ENCODE data around the gene GPR35.

GPR35 gene

DNA sequence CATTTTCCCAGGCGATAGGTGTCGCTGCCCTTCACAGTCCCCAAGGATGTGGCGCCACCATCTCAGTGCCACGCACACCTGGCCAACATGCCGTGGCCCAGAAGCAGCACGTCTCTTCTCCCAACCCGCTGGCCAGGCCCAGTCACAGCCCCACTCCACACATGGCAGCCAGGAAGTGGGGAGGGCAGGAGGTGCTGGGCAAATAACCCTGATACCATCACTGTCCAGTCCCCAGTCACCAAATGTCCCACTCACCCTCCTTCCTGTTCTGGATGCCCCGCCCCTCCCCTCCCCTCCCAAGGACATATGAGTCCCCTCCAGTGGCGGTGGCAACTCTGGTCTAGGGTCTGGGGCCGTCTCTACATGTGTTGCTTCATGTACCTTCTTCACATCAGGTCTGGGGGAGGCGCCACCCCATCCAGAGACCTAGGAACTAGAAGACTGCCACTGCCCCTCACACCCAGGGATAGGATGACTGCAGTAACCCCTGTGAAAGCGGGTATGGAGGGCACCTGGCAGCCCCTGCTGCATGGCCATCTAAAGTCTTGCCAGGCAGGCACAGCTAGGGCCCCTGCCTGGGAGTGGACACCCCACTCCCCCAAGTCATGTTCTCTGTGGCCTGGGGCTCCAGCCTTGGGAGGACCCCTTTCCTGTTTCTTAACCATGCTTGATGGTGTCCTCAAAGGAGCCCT, 46.1 kb upstream of the GPR35 start:
- no peak for FAIRE-seq
- DNase-seq (ENCODE audit: insufficient read length, low spot score): no peak
- TF ChIP-seq, protein P1, sequence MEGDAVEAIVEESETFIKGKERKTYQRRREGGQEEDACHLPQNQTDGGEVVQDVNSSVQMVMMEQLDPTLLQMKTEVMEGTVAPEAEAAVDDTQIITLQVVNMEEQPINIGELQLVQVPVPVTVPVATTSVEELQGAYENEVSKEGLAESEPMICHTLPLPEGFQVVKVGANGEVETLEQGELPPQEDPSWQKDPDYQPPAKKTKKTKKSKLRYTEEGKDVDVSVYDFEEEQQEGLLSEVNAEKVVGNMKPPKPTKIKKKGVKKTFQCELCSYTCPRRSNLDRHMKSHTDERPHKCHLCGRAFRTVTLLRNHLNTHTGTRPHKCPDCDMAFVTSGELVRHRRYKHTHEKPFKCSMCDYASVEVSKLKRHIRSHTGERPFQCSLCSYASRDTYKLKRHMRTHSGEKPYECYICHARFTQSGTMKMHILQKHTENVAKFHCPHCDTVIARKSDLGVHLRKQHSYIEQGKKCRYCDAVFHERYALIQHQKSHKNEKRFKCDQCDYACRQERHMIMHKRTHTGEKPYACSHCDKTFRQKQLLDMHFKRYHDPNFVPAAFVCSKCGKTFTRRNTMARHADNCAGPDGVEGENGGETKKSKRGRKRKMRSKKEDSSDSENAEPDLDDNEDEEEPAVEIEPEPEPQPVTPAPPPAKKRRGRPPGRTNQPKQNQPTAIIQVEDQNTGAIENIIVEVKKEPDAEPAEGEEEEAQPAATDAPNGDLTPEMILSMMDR (IDR thresholded peaks at IDR 0.05; ENCODE audit: insufficient read depth, missing control alignments): no peak

DNA sequence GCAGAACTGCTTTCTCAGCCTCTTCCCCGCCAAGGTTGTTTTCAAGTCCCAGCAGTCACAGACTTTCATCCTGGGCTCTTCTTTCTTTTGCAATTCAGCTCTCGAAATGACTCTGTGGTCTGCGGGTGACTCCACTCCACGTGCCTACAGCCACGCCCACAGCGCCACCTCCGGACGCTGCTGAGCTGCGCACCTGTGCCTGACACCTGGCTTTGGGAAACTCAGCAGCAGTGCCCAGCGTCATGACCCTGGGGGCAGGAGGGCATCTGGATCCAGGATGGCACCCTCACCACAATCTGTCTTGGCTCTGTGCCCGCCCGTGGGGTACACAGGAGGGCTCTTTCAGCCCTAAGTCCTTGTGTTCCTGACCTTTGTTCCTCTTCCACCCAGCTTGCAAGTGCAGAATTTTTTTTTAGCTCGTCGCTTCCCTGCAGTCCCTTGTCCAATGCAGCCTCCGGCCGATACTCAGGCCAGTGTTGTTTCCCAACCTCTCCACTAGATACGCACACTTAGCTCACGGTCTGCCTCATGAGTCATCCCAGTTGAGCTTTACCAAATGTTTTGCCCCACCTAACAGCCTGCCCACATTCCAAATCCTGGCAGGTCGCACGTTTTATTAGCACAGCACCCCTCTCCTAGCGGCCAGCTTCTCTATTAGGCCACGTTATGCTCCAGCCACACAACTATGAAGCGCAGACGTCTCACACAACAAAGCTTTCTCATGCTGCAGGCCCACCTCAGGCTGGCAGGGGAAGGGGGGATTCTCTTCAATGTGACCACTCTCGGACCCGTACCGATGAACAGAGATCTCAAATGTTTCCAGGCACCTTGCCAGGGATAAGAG, 45.3 kb upstream of the GPR35 start:
- FAIRE-seq: no peak
- TF ChIP-seq, protein P1 (IDR thresholded peaks at IDR 0.05; ENCODE audit: insufficient read depth, missing control alignments): no peak
- DNase-seq (ENCODE audit: insufficient read length, low spot score): no peak

GRCh38 chr2:240581811-240582210, 43.5 kb upstream of the GPR35 start:
- TF ChIP-seq, protein P1 (IDR thresholded peaks at IDR 0.05; ENCODE audit: insufficient read depth, missing control alignments): no peak
- FAIRE-seq (no peak), DNase-seq (ENCODE audit: insufficient read length, low spot score) (no peak)

- no peak for FAIRE-seq
- TF ChIP-seq, protein P1 (IDR thresholded peaks at IDR 0.05; ENCODE audit: insufficient read depth, missing control alignments): no peak
- no peak for DNase-seq (ENCODE audit: insufficient read length, low spot score)
Observed at GRCh38 chr2:240582781-240583180, 42.5 kb upstream of the GPR35 start.

GRCh38 chr2:240583774-240584173, 41.5 kb upstream of the GPR35 start:
- no peak for DNase-seq (ENCODE audit: insufficient read length, low spot score)
- TF ChIP-seq, protein P1 (IDR thresholded peaks at IDR 0.05; ENCODE audit: insufficient read depth, missing control alignments): no peak
- no peak for FAIRE-seq

GRCh38 chr2:240584486-240585031, 40.7 kb upstream of the GPR35 start:
- TF ChIP-seq, protein P1 (IDR thresholded peaks at IDR 0.05; ENCODE audit: insufficient read depth, missing control alignments): no peak
- FAIRE-seq: no peak
- DNase-seq (ENCODE audit: insufficient read length, low spot score): no peak

Data from D721Med (cell line).